CD4-positive, alpha-beta T cell treated with Interleukin-21 for 1 hour (primary cell): ENCODE measurements around the gene SLC25A38.
"Not testable (repeated sequence)": the region's sequence is repeated elsewhere in the genome, so short reads cannot be mapped to it uniquely, and the experiment has no call there.

Experiments used
- DNase-seq: peaks from one replicate; pipeline ENCODE4 v3.0.0-alpha.2; 2020

SLC25A38 gene, protein sequence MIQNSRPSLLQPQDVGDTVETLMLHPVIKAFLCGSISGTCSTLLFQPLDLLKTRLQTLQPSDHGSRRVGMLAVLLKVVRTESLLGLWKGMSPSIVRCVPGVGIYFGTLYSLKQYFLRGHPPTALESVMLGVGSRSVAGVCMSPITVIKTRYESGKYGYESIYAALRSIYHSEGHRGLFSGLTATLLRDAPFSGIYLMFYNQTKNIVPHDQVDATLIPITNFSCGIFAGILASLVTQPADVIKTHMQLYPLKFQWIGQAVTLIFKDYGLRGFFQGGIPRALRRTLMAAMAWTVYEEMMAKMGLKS

DNA sequence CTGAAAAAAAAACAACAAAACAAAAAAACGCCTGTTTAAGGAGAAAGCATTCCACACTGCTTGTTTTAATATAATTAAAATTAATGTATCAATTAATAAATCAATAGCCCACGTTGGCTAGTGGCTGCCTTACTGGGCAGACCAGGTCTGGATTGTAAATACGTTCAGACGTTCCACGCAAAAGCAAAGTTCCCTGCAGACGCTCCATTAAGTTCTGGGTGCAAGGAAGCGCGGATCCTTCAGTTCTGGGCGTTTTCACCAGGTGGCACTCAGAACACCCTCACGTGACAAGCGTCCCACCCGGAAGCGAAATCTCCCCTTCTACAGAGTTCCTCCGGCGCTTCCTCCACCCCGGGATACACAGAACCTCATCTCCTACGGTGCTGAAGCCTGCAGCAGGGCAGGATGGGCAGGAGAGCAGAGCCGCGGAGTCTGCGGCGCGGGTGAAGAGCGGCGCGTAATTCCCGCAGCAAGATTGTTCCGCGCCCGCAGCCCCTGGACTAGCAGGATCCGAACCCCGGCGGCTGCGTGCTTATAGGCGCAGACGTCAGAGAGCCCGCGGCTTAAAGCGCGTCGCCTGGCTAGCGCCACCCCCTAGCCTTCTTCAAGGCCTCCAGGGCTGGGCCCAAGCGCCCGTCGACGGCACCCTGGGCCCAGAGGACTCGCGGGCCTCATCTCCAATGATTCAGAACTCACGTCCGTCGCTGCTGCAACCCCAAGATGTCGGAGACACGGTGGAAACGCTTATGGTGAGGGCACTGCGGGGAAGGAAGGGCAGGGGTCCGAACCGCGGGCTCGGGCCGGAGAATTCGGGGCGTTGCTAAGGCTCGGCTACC lies at the start of gene SLC25A38:
Gene SLC25A38 (plus strand): TSS at position 326 of the 836 bp plus-strand sequence. CDS start 355 bp downstream, at position 681.
- DNase-seq = peak; percentile 79

DNA sequence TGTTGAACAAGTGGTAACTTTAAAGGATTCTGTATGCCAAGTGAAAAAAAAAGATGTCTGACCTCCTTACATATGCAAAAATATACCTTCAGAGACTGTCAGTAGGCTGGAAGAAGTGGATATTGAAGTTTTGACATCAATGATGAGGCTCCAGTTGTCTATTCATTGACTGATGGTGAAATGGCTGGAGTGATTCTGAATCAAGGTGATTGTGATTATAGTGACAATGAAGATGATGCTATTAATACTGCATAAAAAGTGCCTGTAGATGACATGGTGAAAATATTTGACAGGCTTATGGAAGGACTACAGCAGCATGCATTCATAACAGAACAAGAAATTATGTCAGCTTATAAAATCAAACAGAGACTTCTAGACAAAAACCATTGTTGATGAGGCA lies 49.6 kb upstream of the SLC25A38 start:
- DNase-seq = no peak

DNA sequence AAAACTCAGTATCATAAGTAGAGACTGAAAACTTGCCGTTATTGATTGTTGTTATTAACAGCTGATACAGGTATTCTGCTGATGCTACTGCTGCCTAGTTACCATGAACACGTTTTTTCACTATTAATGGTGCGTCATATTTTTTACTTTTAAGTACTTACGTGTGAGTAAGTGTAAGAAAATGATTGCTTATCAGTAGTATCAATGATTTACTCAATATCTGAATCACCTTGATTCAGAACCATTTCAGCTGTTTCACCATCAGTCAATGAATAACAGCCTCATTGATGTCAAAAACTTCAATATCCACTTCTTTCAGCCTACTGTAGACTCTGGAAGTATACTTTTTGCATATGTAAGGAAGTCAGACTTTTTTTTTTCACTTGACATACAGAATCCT lies 49.0 kb upstream of the SLC25A38 start:
- DNase-seq = no peak

DNA sequence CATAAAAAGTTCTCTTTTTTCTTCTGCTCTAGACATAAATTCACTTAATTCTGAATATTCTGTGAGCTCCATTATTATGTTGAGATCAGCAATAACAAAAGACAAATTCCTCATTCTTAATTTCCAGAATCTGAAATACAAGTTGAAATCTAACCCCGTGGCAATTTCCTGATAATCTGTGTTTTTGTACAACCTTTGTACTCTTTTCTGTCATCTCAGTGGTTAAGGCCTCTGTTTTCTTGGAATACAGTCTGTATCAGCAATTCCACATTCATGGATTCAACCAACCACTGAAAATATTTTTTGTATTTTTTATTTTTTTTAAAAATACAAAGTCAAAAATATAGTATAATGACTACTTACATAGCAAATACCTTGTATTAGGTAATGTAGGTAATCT lies 45.0 kb upstream of the SLC25A38 start:
- DNase-seq = no peak

DNA sequence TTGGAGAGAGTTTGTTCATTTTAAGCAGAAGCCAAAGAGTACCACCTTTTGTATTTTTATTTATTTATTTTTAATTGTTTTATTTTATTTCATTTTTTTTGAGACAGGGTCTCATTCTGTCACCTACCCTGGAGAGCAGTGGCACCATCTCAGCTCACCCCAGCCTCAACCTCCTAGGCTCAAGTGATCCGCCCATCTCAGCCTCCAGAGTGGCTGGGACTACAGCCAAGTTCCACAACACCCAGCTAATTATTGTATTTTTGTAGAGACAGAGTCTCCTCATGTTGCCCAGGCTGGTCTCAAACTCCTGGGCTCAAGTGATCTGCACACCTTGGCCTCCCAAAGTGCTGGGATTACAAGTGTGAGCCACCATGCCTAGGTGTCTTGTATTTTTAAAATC lies 44.1 kb upstream of the SLC25A38 start:
- no peak for DNase-seq

DNA sequence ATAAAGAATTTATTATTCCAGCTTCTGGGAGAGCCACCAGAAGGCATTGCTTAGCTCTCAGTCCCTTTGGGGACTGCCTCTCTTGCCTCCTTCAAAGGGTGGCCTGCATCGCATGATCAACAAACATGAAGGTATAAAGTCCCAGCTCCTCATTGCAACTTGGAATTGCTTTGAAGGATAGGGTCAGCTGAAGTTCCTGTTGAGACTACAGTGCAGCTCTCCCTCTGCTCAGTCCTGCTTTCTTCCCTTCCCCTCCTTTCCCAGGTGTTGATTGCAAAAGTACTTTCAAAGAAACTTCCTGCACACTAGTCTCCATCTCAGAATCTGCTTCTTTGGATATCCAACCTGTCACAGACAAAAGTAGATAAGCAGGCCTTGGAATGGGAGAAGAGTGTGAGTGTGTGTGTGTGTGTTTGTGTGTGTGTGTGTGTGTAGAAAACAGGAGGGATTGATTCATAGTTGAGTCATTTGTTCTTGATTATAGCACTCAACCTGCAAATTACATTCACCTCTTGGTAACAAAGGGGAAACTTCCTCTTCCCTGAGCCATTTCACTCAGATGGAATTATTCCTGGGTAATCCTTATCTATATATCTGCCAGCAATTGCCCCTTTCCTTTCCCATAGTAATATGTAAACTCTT lies 40.0 kb upstream of the SLC25A38 start:
- DNase-seq = no peak

DNA sequence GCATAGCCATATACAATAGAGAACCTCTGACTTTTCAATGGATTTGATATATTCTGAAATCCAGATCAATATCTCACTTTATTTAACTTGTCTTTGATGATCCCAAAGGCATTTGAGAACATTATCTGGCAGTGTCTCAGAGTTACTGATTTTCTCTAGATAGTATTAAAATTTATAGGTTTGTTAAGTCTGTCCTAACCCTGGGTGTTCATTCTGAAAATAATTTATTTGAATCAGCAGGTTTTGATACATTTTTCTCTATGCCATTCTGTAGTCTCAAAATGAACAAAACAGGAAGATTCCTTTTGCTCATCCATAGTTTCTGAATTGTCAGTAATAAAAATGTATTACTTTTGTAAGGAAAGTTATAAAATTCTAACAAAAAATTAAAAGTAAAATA lies 39.4 kb upstream of the SLC25A38 start:
- DNase-seq = no peak

DNA sequence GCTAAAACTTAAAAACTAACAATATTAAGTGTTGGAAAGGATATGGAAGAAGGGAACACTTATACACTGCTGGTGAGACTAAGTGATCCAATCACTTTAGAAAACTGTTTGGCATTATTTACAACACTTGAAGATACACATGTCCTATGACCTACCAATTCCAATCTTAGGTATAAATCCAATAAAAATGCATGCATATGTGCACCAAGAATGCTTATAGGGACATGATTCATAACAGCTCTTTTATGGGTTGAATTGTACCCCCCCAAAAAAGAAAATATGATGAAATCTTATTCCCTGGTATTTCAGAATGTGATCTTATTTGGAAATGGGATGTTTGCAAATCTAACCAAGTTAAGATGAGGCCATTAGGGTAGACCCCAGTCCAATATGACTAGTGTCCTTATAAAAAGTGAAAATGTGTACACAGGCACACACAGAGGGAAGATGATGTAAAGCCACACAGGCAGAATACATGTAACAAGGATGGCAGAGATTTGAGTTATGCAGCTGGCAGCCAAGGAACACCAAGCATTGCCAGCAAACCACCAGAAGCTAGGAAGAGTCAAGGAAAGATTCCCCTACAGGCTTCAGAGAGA lies 38.3 kb upstream of the SLC25A38 start:
- DNase-seq = no peak

DNA sequence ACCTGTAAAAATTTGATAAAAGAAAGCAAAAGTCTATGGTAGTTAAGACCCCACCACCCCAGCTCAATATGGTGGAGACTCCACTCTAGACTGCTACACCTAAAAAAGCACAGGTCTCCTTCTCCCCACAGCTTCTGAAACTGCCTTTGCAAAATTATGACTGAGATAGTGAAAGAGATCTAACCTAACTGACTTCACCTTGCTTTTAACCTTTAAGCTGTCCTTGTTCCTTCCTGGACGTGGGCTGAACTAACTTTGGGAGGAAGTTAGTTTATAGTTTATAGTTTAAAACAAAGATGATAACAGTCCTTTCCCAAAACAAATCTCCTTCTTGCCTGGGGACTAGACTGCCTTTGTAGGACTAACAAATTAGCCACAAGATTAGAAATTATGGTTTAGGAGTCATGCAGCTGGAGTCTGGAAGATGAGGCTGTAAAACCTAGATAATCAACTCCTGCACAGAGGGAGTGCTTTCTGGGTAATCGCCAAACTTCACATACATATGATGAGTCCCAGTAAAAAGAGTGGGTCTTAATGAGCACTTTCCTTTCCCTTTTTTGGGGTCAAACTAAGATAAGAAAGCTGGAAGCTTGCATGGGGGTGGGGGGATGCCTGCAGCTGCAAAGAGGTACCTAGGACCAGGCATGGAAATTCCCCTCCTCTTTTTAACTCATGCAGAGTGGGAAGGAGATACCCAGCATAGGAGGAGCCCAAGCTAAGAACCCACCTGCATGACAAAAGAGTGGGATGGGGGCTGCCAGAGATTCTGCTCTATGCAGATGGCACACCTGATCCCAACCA lies 36.2 kb upstream of the SLC25A38 start:
- no peak for DNase-seq

DNA sequence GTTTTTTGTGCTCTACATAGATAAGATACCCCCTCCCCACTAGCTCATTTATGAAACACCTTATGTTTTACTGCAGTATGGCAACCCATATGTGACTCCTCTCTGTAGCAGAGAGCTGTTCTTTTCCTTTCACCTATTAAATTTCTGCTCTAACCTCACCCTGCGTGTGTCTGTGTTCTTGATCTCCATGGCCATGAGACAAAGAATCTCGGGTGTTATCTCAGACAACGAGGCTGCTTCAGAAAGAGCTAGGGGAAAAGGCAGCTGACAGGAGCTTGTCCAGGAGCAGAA lies 35.6 kb upstream of the SLC25A38 start:
- no peak for DNase-seq

DNA sequence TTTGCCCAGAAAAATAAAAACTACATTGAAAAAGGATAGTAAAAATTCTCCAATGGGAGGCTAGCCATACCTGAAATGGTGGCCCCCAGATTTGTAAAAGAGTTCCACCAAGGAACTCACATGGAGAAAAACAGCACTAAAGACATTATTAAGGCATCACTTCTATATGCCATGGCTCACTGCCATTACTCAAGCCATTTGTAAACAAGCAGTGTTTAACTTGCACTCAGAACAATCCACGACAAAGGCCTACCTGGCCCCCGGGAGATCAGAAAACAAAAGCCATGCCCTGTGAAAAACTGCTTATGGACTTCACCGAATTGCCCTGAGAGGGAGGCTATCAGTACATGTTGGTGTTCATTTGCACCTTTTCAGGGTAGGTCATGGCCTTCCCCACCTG lies 34.1 kb upstream of the SLC25A38 start:
- DNase-seq = no peak

DNA sequence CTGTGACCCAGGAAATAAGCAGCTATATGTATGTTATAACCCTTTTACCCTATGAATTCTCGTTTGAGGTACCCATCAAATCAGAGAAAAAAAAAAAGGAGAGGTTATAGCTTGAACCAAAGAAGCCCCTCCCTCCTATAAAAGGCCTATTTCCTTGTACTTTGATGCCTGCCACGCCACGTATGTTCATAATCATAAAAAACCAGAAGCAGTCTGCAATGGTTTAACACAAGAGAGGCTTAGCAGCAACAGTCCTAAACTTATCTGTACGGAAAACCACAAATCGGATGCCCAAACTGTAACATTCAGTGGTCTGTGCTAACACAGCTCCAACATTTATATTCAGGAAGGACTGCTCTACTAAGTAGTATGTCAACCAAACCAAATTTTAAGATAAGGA lies 32.5 kb upstream of the SLC25A38 start:
- DNase-seq = no peak

DNA sequence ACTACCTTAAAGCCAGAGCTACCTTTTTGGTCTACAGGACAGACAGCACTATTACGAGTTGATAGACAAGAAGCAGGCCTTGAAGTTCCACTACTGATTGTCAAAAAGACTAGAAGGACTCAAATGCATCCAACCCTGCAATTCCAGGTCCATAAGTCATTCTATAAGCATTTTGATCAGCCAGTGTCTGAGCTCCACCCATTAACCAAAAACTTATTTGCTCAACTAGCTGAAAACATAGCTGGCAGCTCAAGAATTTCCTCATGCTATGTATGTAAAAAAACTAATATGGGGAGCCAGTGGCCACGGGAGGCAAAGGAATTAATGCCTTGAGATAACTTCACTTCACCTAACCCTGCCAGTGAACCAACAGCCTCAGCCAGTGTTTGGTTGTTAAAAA lies 32.0 kb upstream of the SLC25A38 start:
- DNase-seq = not testable (repeated sequence)

DNA sequence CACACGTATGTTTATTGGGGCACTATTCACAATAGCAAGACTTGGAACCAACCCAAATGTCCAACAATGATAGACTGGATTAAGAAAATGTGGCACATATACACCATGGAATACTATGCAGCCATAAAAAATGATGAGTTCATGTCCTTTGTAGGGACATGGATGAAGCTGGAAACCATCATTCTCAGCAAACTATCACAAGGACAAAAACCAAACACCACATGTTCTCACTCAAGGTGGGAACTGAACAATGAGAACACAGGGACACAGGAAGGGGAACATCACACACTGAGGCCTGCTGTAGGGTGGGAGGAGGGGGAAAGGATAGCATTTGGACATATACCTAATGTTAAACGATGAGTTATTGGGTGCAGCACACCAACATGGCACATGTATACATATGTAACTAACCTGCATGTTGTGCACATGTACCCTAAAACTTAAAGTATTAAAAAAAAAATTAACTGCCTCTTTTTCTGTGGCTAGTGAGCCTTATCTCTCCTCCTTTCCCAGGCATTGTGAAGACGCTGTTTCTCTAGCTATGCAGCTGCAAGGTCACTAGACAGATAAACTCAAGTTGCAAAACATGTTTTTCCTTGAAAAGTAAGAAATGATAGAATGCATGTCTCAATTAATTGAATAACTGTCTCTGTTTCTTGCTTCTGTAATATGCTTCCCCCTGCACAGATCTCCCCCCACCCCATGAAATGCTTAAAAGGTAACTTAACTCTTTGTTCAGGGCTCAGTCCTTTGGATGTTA lies 29.8 kb upstream of the SLC25A38 start:
- DNase-seq = not testable (repeated sequence)

DNA sequence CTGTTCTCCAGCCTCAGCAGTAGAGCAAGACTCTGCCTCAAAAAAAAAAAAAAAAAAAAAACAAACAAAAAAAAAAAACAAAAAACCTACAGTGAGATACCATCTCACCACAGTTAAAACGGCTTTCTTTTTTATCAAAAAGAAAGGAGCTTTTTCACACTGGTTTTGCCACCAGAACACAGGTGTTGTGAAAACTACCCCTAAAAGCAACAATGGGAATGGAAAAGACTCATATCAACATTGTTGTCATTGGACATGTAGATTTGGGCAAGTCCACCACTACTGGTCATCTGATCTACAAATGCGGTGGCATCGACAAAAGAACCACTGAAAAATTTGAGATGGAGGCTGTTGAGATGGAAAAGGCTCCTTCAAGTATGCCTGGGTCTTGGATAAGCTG lies 24.8 kb upstream of the SLC25A38 start:
- DNase-seq = peak; percentile 38

DNA sequence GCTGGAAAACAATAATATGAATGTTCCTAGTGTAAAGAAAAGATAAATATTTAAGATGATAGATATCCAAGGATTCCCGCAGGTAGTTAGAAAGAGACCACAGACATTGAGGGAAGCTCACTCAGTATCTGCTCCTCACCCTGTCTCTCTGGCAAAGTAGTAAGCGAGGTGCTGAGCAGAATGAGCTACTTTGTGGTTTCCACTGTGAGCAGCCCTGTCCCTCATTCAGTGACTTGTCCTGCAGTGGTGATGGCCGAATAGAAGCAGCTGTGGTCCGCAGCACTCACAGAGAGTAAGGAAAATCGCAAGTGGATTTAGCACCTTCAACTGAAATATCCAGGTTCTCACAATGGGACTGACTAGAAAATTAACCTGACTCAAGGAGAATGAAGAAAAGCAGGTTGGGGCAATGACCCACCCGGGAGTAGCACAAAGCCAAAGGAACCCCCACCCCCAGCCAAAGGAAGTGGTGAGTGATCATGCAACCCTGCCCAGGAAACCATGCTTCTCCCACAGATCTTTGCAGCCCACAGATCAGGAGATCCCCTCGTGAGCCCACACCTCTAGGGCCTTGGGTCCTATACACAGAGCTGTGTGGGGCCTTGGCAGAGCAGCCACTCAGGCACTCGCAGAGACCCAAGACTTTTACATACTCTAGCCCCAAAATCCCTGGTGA lies 21.8 kb upstream of the SLC25A38 start:
- peak; percentile 61 for DNase-seq

DNA sequence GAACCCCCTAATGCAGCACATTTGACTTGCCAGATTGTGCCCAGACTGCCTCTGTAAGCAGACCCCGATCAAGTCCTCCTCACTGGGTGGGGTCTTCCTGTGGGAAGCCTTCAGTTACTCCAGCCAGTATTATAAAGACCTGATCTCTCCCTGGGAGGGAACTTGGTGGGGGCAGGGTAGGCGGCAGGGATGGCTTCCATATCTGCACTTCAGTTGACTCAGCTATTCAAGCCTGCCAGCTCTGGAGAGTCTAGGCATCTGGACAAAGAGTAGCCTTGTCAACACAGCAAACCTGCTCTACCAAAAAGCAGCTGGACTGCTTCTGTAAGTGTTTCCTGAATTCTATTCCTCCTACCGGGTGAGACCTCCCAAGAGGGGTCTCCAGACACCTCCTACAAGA lies 21.0 kb upstream of the SLC25A38 start:
- DNase-seq = no peak

DNA sequence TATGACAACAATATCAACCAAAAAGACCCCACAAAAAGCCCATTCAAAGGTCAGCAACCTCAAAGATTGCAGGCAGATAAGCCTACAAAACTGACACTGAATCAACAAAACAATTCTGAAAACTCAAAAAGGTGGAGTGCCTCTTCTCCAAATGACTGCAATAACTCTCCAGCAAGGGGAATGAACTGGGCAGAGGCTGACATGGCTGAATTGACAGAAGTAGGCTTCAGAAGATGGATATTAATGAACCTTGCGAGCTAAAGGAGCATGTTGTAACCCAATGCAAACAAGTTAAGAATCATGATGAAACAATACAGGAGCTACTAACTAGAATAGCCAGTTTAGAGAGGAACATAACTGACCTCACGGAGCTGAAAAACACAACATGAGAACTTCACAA lies 20.4 kb upstream of the SLC25A38 start:
- DNase-seq = no peak

DNA sequence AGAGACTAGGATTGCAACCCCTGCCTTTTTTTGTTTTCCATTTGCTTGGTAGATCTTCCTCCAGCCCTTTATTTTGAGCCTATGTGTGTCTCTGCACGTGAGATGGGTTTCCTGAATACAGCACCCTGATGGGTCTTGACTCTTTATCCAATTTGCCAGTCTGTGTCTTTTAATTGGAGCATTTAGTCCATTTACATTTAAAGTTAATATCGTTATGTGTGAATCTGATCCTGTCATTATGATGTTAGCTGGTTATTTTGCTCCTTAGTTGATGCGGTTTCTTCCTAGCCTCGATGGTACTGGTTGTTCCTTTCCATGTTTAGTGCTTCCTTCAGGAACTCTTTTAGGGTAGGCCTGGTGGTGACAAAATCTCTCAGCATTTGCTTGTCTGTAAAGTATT lies 12.7 kb upstream of the SLC25A38 start:
- DNase-seq = not testable (repeated sequence)

DNA sequence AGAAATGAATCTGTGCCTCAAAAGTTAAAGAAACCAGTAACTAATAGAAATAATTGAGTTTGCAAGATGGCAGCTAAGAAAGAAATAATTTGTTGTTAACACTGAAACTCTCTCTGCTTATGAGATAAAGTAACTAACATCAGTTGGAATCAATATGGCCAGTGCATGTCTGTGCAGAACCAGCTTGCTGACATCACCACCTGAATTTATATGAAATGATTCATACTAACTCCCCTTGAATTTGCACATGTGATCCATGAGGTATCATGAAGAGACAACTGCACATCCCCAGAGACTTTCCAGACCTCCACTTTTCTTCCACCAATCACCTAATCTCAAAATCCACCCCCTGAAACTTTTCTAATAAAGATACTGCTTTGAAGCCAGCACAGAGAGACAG lies 10.3 kb upstream of the SLC25A38 start:
- no peak for DNase-seq

DNA sequence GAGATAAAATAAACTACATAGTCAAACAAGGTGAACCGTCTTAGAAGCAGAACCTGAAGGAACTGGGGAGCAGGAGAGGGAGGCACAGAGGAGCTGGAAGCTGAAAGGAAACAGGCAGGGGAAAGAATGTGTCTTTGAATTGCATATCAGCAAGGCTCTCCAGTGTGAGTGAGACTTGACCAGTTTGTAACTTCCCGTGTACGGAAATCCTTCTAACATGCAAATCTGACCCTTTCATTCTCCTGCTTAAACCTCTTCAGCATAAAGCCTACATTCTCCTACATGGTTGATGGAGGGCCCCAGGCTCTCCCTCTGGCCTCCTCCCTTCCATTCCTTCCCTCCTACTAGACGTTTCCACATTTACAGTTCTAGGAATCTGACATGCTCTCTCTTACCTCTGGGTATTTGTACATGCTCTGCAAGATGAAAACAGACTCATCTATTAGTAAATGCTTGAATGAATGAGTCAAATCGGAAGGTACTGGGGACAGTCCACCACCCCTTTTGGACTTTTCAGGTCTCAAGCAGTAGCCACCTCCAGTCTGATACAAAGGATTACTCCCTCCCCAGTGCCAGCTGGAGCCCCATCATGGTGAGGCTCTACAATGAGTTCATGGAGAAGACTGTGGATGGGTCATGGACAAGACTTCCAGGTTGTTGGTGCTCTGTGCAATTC lies 6.1 kb upstream of the SLC25A38 start:
- no peak for DNase-seq
